Karpas-422 (cell line): ENCODE measurements around the gene CARD10. TPM values are rescaled to one million over a fixed set of nuclear protein-coding genes. Genes with fewer than 3 reads are reported as not detected.

Experiments used
- DNase-seq: peaks from one replicate; pipeline ENCODE4 v3.0.0-alpha.2; 2015
- H2AFZ ChIP-seq: fragments of 200-600 bp; sonication (generic); 2 replicates; pipeline ENCODE4 v1.6.1; 2014; ENCODE audit warnings: antibody characterized with exemption, low read length, mixed read lengths
- H3K27ac ChIP-seq: fragments of 200-600 bp; sonication (generic); 2 replicates; pipeline ENCODE4 v1.5.1; 2014; ENCODE audit warnings: mild to moderate bottlenecking, low read length, moderate library complexity
- H3K27me3 ChIP-seq: fragments of 200-600 bp; sonication (generic); 2 replicates; pipeline ENCODE4 v1.6.1; 2014; ENCODE audit warnings: low read length, mixed read lengths
- H3K36me3 ChIP-seq: fragments of 200-600 bp; sonication (generic); 2 replicates; pipeline ENCODE4 v1.6.1; 2014; ENCODE audit warnings: low read length, mixed read lengths; ENCODE audit not compliant: insufficient read depth
- H3K4me1 ChIP-seq: fragments of 200-600 bp; sonication (generic); 2 replicates; pipeline ENCODE4 v1.6.1; 2014; ENCODE audit warnings: mild to moderate bottlenecking, low read length, mixed read lengths
- H3K4me2 ChIP-seq: fragments of 200-600 bp; sonication (generic); 2 replicates; pipeline ENCODE4 v1.6.1; 2014; ENCODE audit warnings: low read length, low read depth, mild to moderate bottlenecking; ENCODE audit not compliant: poor library complexity, severe bottlenecking
- H3K4me3 ChIP-seq: fragments of 200-600 bp; sonication (generic); 2 replicates; pipeline ENCODE4 v1.5.1; 2014; ENCODE audit warnings: mild to moderate bottlenecking, antibody characterized with exemption, low read length, mixed read lengths
- H3K79me2 ChIP-seq: fragments of 200-600 bp; sonication (generic); 2 replicates; pipeline ENCODE4 v1.6.1; 2014; ENCODE audit warnings: mild to moderate bottlenecking, low read length, mixed read lengths
- H3K9ac ChIP-seq: fragments of 200-600 bp; sonication (generic); 2 replicates; pipeline ENCODE4 v1.6.0; 2014; ENCODE audit warnings: low read length
- H3K9me2 ChIP-seq: fragments of 200-600 bp; sonication (generic), shearing (Covaris generic); replicated peaks from 2 replicates; pipeline ENCODE4 v1.6.0; 2014; ENCODE audit warnings: mild to moderate bottlenecking, low read length, moderate library complexity; ENCODE audit not compliant: insufficient read depth
- H3K9me3 ChIP-seq: fragments of 300-700, 200-600 bp; sonication (generic); 2 replicates; pipeline ENCODE4 v1.6.1; 2014; ENCODE audit warnings: low read length, mixed read lengths
- H4K20me1 ChIP-seq: fragments of 200-600 bp; sonication (generic); 2 replicates; pipeline ENCODE4 v1.6.1; 2014; ENCODE audit warnings: mild to moderate bottlenecking, antibody characterized with exemption, low read length, low read depth; ENCODE audit not compliant: insufficient read depth
- total RNA-seq: library from RNA; depleted of rRNA; stranded (reverse); fragments of >200 nt; shearing (Covaris generic); gene quantifications from 2 replicates; pipeline ENCODE4 v1.2.3, GENCODE V29; 2014; ENCODE audit warnings: low replicate concordance

CARD10 gene
- total RNA-seq, 1 experiment from 2014 or later = not detected

GRCh38 chr22:37505565-37505964 is 13.7 kb downstream of the CARD10 start:
- Histone ChIP-seq H3K27me3 (no peaks in the 10 kb centered on the region), H3K9me2 (no peaks in the 10 kb centered on the region), H3K9ac (no peak overlapping the region), H3K27ac (no peak overlapping the region; the same call in 1 of the 2 replicates), H3K9me3 (no peaks in the 10 kb centered on the region), H3K36me3 (no peaks in the 10 kb centered on the region), H3K4me1 (peaks cover 39% of the 10 kb centered on the region), H3K4me3 (peak overlapping the region; percentile 56; the same call in 1 of the 2 replicates), H4K20me1 (0 out of 2 replicates have a peak, but pooled peaks cover 5% of the 10 kb centered on the region), H3K4me2 (peak overlapping the region; percentile 67), H3K79me2 (no peaks in the 10 kb centered on the region), H2AFZ (no peak overlapping the region)
- DNase-seq = peak; percentile 90

- H3K9me2 ChIP-seq = no peaks in the 10 kb centered on the region
- no peak for DNase-seq
- H3K27ac ChIP-seq = no peak overlapping the region
Observed at GRCh38 chr22:37504964-37505363, 14.3 kb downstream of the CARD10 start.

DNA sequence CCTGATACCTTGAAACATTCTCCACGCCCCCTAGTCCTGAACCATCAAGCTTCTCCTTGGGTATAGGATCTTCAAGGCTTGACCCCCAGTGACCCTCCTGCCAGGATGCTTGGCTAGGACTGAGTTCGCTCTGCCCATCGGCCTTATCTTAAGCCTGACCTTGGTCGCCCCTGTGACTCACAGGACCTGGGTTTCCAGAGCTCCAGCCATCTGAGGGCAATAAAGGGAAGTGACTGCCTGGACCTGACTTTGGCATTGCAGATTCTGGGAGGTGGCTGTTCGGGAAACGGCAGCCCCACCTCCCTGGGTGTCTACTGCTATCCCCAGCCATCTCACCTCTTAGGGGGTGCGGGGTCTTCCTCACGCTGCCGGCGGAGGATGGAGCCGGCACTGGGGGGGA is 15.4 kb downstream of the CARD10 start:
- Histone ChIP-seq H3K9me3 (no peaks in the 10 kb centered on the region), H3K9ac (no peak overlapping the region), H3K4me3 (no peak overlapping the region), H3K4me1 (peaks cover 46% of the 10 kb centered on the region), H3K27me3 (no peaks in the 10 kb centered on the region), H3K36me3 (no peaks in the 10 kb centered on the region), H2AFZ (no peak overlapping the region), H3K79me2 (no peaks in the 10 kb centered on the region), H3K9me2 (no peaks in the 10 kb centered on the region), H3K4me2 (no peak overlapping the region), H3K27ac (no peak overlapping the region), H4K20me1 (0 out of 2 replicates have a peak, but pooled peaks cover 8% of the 10 kb centered on the region)
- no peak for DNase-seq

More at GRCh38 chr22:37504964-37505363, 14.3 kb downstream of the CARD10 start:
- Histone ChIP-seq H3K4me2 (no peak overlapping the region), H4K20me1 (0 out of 2 replicates have a peak, but pooled peaks cover 5% of the 10 kb centered on the region), H3K27me3 (no peaks in the 10 kb centered on the region), H3K4me3 (no peak overlapping the region), H3K9me3 (no peaks in the 10 kb centered on the region), H3K36me3 (no peaks in the 10 kb centered on the region), H3K4me1 (peaks cover 41% of the 10 kb centered on the region), H3K79me2 (no peaks in the 10 kb centered on the region), H3K9ac (no peak overlapping the region), H2AFZ (no peak overlapping the region)

GRCh38 chr22:37503183-37503683 is 16.0 kb downstream of the CARD10 start:
- Histone ChIP-seq H3K4me2 (no peak overlapping the region), H3K9ac (no peak overlapping the region)

GRCh38 chr22:37502342-37503182 is 16.7 kb downstream of the CARD10 start:
- Histone ChIP-seq H3K9ac (no peak overlapping the region), H4K20me1 (peaks cover 9% of the 10 kb centered on the region; the same call in 1 of the 2 replicates), H3K9me3 (no peaks in the 10 kb centered on the region), H3K4me2 (no peak overlapping the region), H3K9me2 (no peaks in the 10 kb centered on the region), H3K27me3 (no peaks in the 10 kb centered on the region), H2AFZ (no peak overlapping the region), H3K36me3 (no peaks in the 10 kb centered on the region), H3K79me2 (no peaks in the 10 kb centered on the region), H3K4me3 (no peak overlapping the region), H3K4me1 (peaks cover 55% of the 10 kb centered on the region), H3K27ac (no peak overlapping the region)
- DNase-seq = peak; percentile 63

More at GRCh38 chr22:37503183-37503683, 16.0 kb downstream of the CARD10 start:
- no peak for DNase-seq
- H3K9me3 ChIP-seq = no peaks in the 10 kb centered on the region
- no peak overlapping the region for H3K4me3 ChIP-seq
- no peaks in the 10 kb centered on the region for H3K27me3 ChIP-seq
- H2AFZ ChIP-seq = no peak overlapping the region
- peaks cover 9% of the 10 kb centered on the region; the same call in 1 of the 2 replicates for H4K20me1 ChIP-seq
- H3K79me2 ChIP-seq = no peaks in the 10 kb centered on the region
- H3K27ac ChIP-seq = no peak overlapping the region
- H3K36me3 ChIP-seq = no peaks in the 10 kb centered on the region
- peaks cover 50% of the 10 kb centered on the region for H3K4me1 ChIP-seq
- no peaks in the 10 kb centered on the region for H3K9me2 ChIP-seq

GRCh38 chr22:37501610-37502341 is 17.4 kb downstream of the CARD10 start:
- no peak overlapping the region for H2AFZ ChIP-seq
- no peak overlapping the region for H3K27ac ChIP-seq
- peaks cover 51% of the 10 kb centered on the region for H3K4me1 ChIP-seq
- H3K4me3 ChIP-seq = no peak overlapping the region
- no peak overlapping the region for H3K9ac ChIP-seq
- H3K79me2 ChIP-seq = no peaks in the 10 kb centered on the region
- peaks cover 9% of the 10 kb centered on the region; the same call in 1 of the 2 replicates for H4K20me1 ChIP-seq
- no peaks in the 10 kb centered on the region for H3K9me2 ChIP-seq
- no peaks in the 10 kb centered on the region for H3K36me3 ChIP-seq
- no peaks in the 10 kb centered on the region for H3K27me3 ChIP-seq
- no peaks in the 10 kb centered on the region for H3K9me3 ChIP-seq
- H3K4me2 ChIP-seq = no peak overlapping the region
- DNase-seq = no peak

GRCh38 chr22:37500745-37501609 is 18.2 kb downstream of the CARD10 start:
- Histone ChIP-seq H3K4me3 (no peak overlapping the region), H3K79me2 (no peaks in the 10 kb centered on the region), H3K36me3 (no peaks in the 10 kb centered on the region), H3K4me1 (peaks cover 43% of the 10 kb centered on the region), H3K27me3 (no peaks in the 10 kb centered on the region), H3K4me2 (no peak overlapping the region), H2AFZ (no peak overlapping the region), H3K9ac (no peak overlapping the region), H3K9me3 (no peaks in the 10 kb centered on the region), H4K20me1 (peaks cover 9% of the 10 kb centered on the region; the same call in 1 of the 2 replicates), H3K27ac (no peak overlapping the region), H3K9me2 (no peaks in the 10 kb centered on the region)
- no peak for DNase-seq
